ENCODE results near the gene PNMA6F. TPM values are rescaled to one million over a fixed set of nuclear protein-coding genes. Genes with fewer than 3 reads are reported as not detected.

PNMA6F gene
- total and polyA plus RNA-seq, 8 donors = not detected

- TF ChIP-seq, protein P1, sequence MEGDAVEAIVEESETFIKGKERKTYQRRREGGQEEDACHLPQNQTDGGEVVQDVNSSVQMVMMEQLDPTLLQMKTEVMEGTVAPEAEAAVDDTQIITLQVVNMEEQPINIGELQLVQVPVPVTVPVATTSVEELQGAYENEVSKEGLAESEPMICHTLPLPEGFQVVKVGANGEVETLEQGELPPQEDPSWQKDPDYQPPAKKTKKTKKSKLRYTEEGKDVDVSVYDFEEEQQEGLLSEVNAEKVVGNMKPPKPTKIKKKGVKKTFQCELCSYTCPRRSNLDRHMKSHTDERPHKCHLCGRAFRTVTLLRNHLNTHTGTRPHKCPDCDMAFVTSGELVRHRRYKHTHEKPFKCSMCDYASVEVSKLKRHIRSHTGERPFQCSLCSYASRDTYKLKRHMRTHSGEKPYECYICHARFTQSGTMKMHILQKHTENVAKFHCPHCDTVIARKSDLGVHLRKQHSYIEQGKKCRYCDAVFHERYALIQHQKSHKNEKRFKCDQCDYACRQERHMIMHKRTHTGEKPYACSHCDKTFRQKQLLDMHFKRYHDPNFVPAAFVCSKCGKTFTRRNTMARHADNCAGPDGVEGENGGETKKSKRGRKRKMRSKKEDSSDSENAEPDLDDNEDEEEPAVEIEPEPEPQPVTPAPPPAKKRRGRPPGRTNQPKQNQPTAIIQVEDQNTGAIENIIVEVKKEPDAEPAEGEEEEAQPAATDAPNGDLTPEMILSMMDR (IDR thresholded peaks at IDR 0.05) = no peak
- Histone ChIP-seq H3K4me3 (no peak overlapping the region), H3K27ac (no peak overlapping the region), H3K27me3 (no peaks in the 10 kb centered on the region), H3K4me1 (no peaks in the 10 kb centered on the region), H3K9me3 (no peaks in the 10 kb centered on the region), H3K36me3 (peaks cover 0 to 23% of the 10 kb centered on the region in 2 donors)
- intact Hi-C loops (cut with DNase I) = no loop called here
- ATAC-seq (no peak), DNase-seq (no peak)
Observed at GRCh38 chrX:153343674-153344073, 22.1 kb upstream of the PNMA6F start.

- Histone ChIP-seq H3K27me3 (no peaks in the 10 kb centered on the region), H3K4me1 (no peaks in the 10 kb centered on the region), H3K9me3 (no peaks in the 10 kb centered on the region), H3K36me3 (peaks cover 0 to 20% of the 10 kb centered on the region in 2 donors), H3K27ac (no peak overlapping the region), H3K4me3 (no peak overlapping the region)
- no peak for ATAC-seq
- TF ChIP-seq, protein P1 (IDR thresholded peaks at IDR 0.05) = no peak
- intact Hi-C loops (cut with DNase I) = no loop called here
- DNase-seq = no peak
Observed at GRCh38 chrX:153342762-153343558, 21.4 kb upstream of the PNMA6F start.

GRCh38 chrX:153340111-153340510 is 18.5 kb upstream of the PNMA6F start:
- no peak for ATAC-seq
- Histone ChIP-seq H3K27me3 (no peaks in the 10 kb centered on the region), H3K4me1 (peaks cover 0 to 3% of the 10 kb centered on the region in 2 donors), H3K9me3 (no peaks in the 10 kb centered on the region), H3K27ac (no peak overlapping the region), H3K4me3 (no peak overlapping the region), H3K36me3 (peaks cover 0 to 4% of the 10 kb centered on the region in 2 donors)
- TF ChIP-seq, protein P1 (IDR thresholded peaks at IDR 0.05) = no peak
- intact Hi-C loops (cut with DNase I) = no loop called here
- no peak for DNase-seq

- DNase-seq = no peak
- no peaks in the 10 kb centered on the region for H3K9me3 ChIP-seq
- intact Hi-C loops (cut with DNase I) = no loop called here
- TF ChIP-seq, protein P1 (IDR thresholded peaks at IDR 0.05) = no peak
- ATAC-seq = no peak
- no peaks in the 10 kb centered on the region for H3K27me3 ChIP-seq
- H3K4me3 ChIP-seq = no peak overlapping the region
- H3K36me3 ChIP-seq = peaks cover 0 to 4% of the 10 kb centered on the region in 2 donors
- no peak overlapping the region for H3K27ac ChIP-seq
- peaks cover 0 to 7% of the 10 kb centered on the region in 2 donors for H3K4me1 ChIP-seq
Observed at GRCh38 chrX:153339662-153340061, 18.1 kb upstream of the PNMA6F start.

GRCh38 chrX:153338836-153339235 is 17.3 kb upstream of the PNMA6F start:
- DNase-seq (no peak), ATAC-seq (no peak)
- intact Hi-C loops (cut with DNase I) = no loop called here
- no peaks in the 10 kb centered on the region for H3K9me3 ChIP-seq
- peaks cover 0 to 7% of the 10 kb centered on the region in 2 donors for H3K4me1 ChIP-seq
- no peak overlapping the region for H3K4me3 ChIP-seq
- TF ChIP-seq, protein P1 (IDR thresholded peaks at IDR 0.05) = no peak
- H3K27me3 ChIP-seq = no peaks in the 10 kb centered on the region
- no peak overlapping the region for H3K27ac ChIP-seq
- peaks cover 0 to 4% of the 10 kb centered on the region in 2 donors for H3K36me3 ChIP-seq

Data from left lung (tissue), 10 donors.